GM12878 (cell line): ENCODE measurements around the gene TBKBP1. TPM values are rescaled to one million over a fixed set of nuclear protein-coding genes. Genes with fewer than 3 reads are reported as not detected.

Experiments used
- ATAC-seq: fragments of 200-7000 bp; cut with Tn5 transposase; 3 replicates; pipeline ENCODE4 v1.9.1; 2020; ENCODE audit warnings: mild to moderate bottlenecking, moderate library complexity
- BruUV-seq: library from RNA; stranded (reverse); fragments of 400-500 nt; replicated peaks from 2 replicates; lab custom pipeline; 2021; lab: Mats Ljungman, UMichigan
- CTCF ChIA-PET: fragments of 300-600 bp; sonication (Branson Sonifier 250); formaldehyde crosslinking; extraction: SDS; loops from one replicate; lab custom pipeline; 2021; ENCODE audit warnings: inconsistent platforms; lab: Yijun Ruan, JAX
- POLR2A ChIA-PET: fragments of 350-600 bp; formaldehyde crosslinking; extraction: SDS; loops from one replicate; lab custom pipeline; 2021; ENCODE audit warnings: inconsistent platforms; lab: Charles Lee
- RAD21 ChIA-PET: fragments of 300-600 bp; sonication (Branson Sonifier 250); formaldehyde crosslinking; loops from one replicate; lab custom pipeline; 2023; ENCODE audit warnings: antibody characterized with exemption; ENCODE audit not compliant: unreplicated experiment; lab: Charles Lee
- SMC1A ChIA-PET: fragments of 300-600 bp; sonication (Branson Sonifier 250); formaldehyde crosslinking; loops from one replicate; lab custom pipeline; 2023; ENCODE audit not compliant: unreplicated experiment, uncharacterized antibody; lab: Charles Lee
- DNase-seq: peaks from one replicate; pipeline ENCODE4 v3.0.0-alpha.2; 2011; ENCODE audit warnings: low read depth, low spot score
- FAIRE-seq: peaks from 3 replicates; lab custom pipeline; 2011; peaks lifted over from hg19 to GRCh38; lab: Jason Lieb, UNC
- H2AFZ ChIP-seq: 2 replicates; pipeline ENCODE4 v1.6.0; 2011; ENCODE audit warnings: low read depth, low read length, control low read depth; ENCODE audit not compliant: control insufficient read depth
- H3K27ac ChIP-seq: 2 replicates; pipeline ENCODE4 v1.5.1; 2011; ENCODE audit warnings: control low read depth; ENCODE audit not compliant: control insufficient read depth, insufficient read depth
- H3K27me3 ChIP-seq, 2 experiments: replicated peaks in 1 of 2; 2 replicates each; pipeline versions ENCODE4 v1.6.0 to v1.6.1; 2011; ENCODE audit warnings: low read length in 1 of 2; ENCODE audit not compliant: control insufficient read depth in 2 of 2, insufficient read depth in 2 of 2
- H3K36me3 ChIP-seq, 2 experiments: 2 replicates each; pipeline ENCODE4 v1.5.1; 2011; ENCODE audit warnings: low read length in 1 of 2; ENCODE audit not compliant: control insufficient read depth in 2 of 2, insufficient read depth in 2 of 2
- H3K4me1 ChIP-seq: 2 replicates; pipeline ENCODE4 v1.6.1; 2011; ENCODE audit warnings: mild to moderate bottlenecking, low read length, moderate library complexity, mixed read lengths; ENCODE audit not compliant: control insufficient read depth, insufficient read depth
- H3K4me2 ChIP-seq: 2 replicates; pipeline ENCODE4 v1.6.0; 2011; ENCODE audit warnings: control low read depth; ENCODE audit not compliant: control insufficient read depth, insufficient read depth
- H3K4me3 ChIP-seq: fragments of 200-600 bp; sonication (generic); 2 replicates; pipeline ENCODE4 v1.5.1; 2016
- H3K79me2 ChIP-seq: 2 replicates; pipeline ENCODE4 v1.6.0; 2011; ENCODE audit warnings: low read length; ENCODE audit not compliant: control insufficient read depth, insufficient read depth
- H3K9ac ChIP-seq: 2 replicates; pipeline ENCODE4 v1.8.0; 2011; ENCODE audit warnings: low read length, control low read depth, mixed read lengths; ENCODE audit not compliant: control insufficient read depth, insufficient read depth
- H3K9me3 ChIP-seq: replicated peaks from 3 replicates; pipeline ENCODE4 v1.5.1; 2011; ENCODE audit warnings: mild to moderate bottlenecking, low read length; ENCODE audit not compliant: control insufficient read depth, insufficient read depth
- H4K20me1 ChIP-seq: 2 replicates; pipeline ENCODE4 v1.6.0; 2011; ENCODE audit not compliant: control insufficient read depth, insufficient read depth
- BCL11A ChIP-seq: IDR thresholded peaks from 2 replicates; pipeline ENCODE4 v1.6.1; 2011; ENCODE audit warnings: low read depth, low read length
- BHLHE40 ChIP-seq, 2 experiments: fragments of 450-650 bp in 1 of 2; IDR thresholded peaks; 2 replicates each; pipeline ENCODE4 v1.6.1; 2011 to 2017; ENCODE audit warnings: low read depth in 2 of 2, borderline replicate concordance in 1 of 2, improper control_type of control experiment in 1 of 2, low read length in 1 of 2, mild to moderate bottlenecking in 1 of 2
- MYB ChIP-seq: fragments of 150-350 bp; IDR thresholded peaks from 2 replicates; pipeline ENCODE4 v1.6.1; 2014; ENCODE audit warnings: mild to moderate bottlenecking, low read depth, low read length, borderline replicate concordance
- NFXL1 ChIP-seq: fragments of 450-650 bp; IDR thresholded peaks from 2 replicates; pipeline ENCODE4 v1.6.1; 2017; ENCODE audit warnings: antibody characterized with exemption, mild to moderate bottlenecking, borderline replicate concordance
- RELA ChIP-seq: fragments of 450-650 bp; IDR thresholded peaks from 2 replicates; pipeline ENCODE4 v1.8.0; 2014; ENCODE audit warnings: borderline replicate concordance; ENCODE audit not compliant: partially characterized antibody
- SMC3 ChIP-seq: IDR thresholded peaks from 2 replicates; pipeline ENCODE4 v1.6.1; 2011; ENCODE audit warnings: low read length, improper control_type of control experiment, borderline replicate concordance
- WGBS: methylation state at CpG from one replicate; pipeline ENCODE4 v1.1.6; 2016; ENCODE audit warnings: low lambda C conversion rate; ENCODE audit not compliant: insufficient replicate concordance, insufficient coverage; ENCODE audit errors: missing lambda C conversion rate; 5-methylcytosine and 5-hydroxymethylcytosine counted together
- in situ Hi-C: fragments of 300-500 bp; cut with MboI; formaldehyde crosslinking; loops from 9 replicates; pipeline ENCODE4 v1.14.3; 2018; ENCODE audit warnings: mixed read lengths
- intact Hi-C: fragments of 100-400 bp; cut with micrococcal nuclease; formaldehyde crosslinking; loops from one replicate; pipeline ENCODE4 v1.14.2; 2022; ENCODE audit not compliant: unreplicated experiment
- polyA plus RNA-seq, 11 experiments: library from polyadenylated mRNA; depleted of rRNA in 4 of 11; unstranded in 6 of 11; stranded (reverse) in 5 of 11; fragments of >200 nt; fragmentation: Nextera tagmentation in 4 of 11; fragmentation: Illumina TruSeq in 1 of 11; extraction: Ambion mirVana in 4 of 11; extraction: Trizol in 1 of 11; gene quantifications; 1 replicate in 1 of 11; 2 replicates in 10 of 11; pipeline versions ENCODE4 v1.2.1 to v1.2.3, GENCODE V29; 2011 to 2016; ENCODE audit warnings: inconsistent platforms in 2 of 11, missing spikeins in 2 of 11, low read depth in 1 of 11
- total RNA-seq, 4 experiments: library from RNA; depleted of rRNA in 3 of 4; stranded (reverse); fragments of >200 nt in 3 of 4; fragmentation: Illumina TruSeq in 1 of 4; extraction: Trizol in 1 of 4; gene quantifications; 2 replicates each; pipeline versions ENCODE4 v1.2.1 to v1.2.3, GENCODE V29; 2013 to 2021
- TF ChIP-seq, protein P1 (sequence below): fragments of 450-650 bp; IDR thresholded peaks from 2 replicates; pipeline ENCODE4 v1.6.1; 2017; ENCODE audit warnings: low read depth, mild to moderate bottlenecking, moderate library complexity

The TBKBP1 gene
- total and polyA plus RNA-seq, 10 of the 15 experiments (the other 5 are each of a cell fraction or from before 2014, with no cell fraction given): 0.11 to 2.7 (median 0.74) TPM; not detected in 3

DNA sequence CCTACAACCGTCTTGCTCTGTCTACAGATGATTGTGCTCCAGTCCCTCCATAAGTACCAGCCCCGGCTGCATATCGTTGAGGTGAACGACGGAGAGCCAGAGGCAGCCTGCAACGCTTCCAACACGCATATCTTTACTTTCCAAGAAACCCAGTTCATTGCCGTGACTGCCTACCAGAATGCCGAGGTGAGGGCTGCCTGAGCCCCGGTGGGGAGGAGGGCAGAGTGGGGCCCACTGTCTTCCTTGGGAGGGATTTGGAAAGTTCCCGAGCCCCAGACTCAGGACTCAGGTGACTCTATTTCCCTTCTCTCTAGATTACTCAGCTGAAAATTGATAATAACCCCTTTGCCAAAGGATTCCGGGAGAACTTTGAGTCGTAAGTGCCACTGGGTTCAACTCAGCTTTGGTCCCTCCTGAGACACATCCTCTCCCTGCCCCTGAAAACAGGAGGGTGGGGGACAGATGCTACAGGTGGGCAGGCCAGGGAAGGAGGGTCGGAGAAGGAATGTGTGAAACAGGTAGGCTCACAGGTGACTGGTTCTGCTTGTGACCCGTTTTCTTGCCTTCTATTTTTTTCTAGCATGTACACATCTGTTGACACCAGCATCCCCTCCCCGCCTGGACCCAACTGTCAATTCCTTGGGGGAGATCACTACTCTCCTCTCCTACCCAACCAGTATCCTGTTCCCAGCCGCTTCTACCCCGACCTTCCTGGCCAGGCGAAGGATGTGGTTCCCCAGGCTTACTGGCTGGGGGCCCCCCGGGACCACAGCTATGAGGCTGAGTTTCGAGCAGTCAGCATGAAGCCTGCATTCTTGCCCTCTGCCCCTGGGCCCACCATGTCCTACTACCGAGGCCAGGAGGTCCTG lies 50.4 kb downstream of the TBKBP1 start (continued):
- TF ChIP-seq RELA: no peak

DNA sequence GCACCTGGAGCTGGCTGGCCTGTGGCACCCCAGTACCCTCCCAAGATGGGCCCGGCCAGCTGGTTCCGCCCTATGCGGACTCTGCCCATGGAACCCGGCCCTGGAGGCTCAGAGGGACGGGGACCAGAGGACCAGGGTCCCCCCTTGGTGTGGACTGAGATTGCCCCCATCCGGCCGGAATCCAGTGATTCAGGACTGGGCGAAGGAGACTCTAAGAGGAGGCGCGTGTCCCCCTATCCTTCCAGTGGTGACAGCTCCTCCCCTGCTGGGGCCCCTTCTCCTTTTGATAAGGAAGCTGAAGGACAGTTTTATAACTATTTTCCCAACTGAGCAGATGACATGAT lies 51.0 kb downstream of the TBKBP1 start:
- ChIA-PET CTCF (interaction anchor here (17.1 kb wide), 1 partner anchor 46 kb away, joined by 242 read pairs; no protein-coding TSS in a partner anchor), POLR2A (no interaction called here), SMC1A (interaction anchor here (0.6 to 1.5 kb wide), 5 partner anchors 10 to 175 kb away, joined by 3 to 6 read pairs (median 3); no protein-coding TSS in a partner anchor), RAD21 (interaction anchor here (5.9 kb wide), 1 partner anchor 45 kb away, joined by 74 read pairs; no protein-coding TSS in a partner anchor)
- DNase-seq: no peak
- H3K27me3 ChIP-seq: no peaks in the 10 kb centered on the region
- intact Hi-C loops (no loop called here), in situ Hi-C loops (no loop called here)
- no peak overlapping the region for H3K4me2 ChIP-seq
- no peak for ATAC-seq
- no TSS peak for BruUV-seq
- H3K4me1 ChIP-seq: peaks cover 13% of the 10 kb centered on the region
- peaks cover 2 to 11% of the 10 kb centered on the region in 2 experiments; a peak in 3 of 4 replicates for H3K36me3 ChIP-seq
- no peak overlapping the region for H3K9ac ChIP-seq
- TF ChIP-seq NFXL1: no peak
- no peak for FAIRE-seq
- H3K9me3 ChIP-seq: no peaks in the 10 kb centered on the region
- H2AFZ ChIP-seq: no peak overlapping the region
- H3K79me2 ChIP-seq: peaks cover 6% of the 10 kb centered on the region
- H3K27ac ChIP-seq: no peak overlapping the region
- no peaks in the 10 kb centered on the region for H4K20me1 ChIP-seq
- H3K4me3 ChIP-seq: no peak overlapping the region
- WGBS: 53% methylated on average over 10 of the region's 10 CpGs

DNA sequence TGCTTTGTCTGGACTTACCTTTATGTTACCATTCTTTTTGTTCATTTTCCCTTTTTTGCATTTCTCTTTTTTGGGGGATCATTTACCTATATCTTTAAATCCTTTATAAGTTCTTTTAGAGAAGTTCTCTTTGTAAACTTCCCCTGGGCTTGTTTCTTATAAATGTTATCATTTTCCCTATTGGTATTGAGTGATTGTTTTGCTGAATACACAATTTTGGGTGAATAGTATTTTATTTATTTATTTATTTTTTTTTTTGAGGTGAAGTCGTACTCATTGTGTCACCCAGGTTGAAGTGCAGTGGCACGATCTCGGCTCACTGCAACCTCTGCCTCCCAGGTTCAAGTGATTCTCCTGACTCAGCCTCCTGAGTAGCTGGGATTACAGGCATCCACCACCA lies 57.5 kb downstream of the TBKBP1 start:
- DNase-seq: no peak
- Histone ChIP-seq H3K79me2 (no peaks in the 10 kb centered on the region), H3K36me3 (no peaks in the 10 kb centered on the region), H3K4me3 (no peak overlapping the region), H3K4me1 (no peaks in the 10 kb centered on the region), H3K27ac (no peak overlapping the region), H3K4me2 (no peak overlapping the region), H4K20me1 (no peaks in the 10 kb centered on the region), H2AFZ (no peak overlapping the region), H3K9ac (no peak overlapping the region), H3K9me3 (0 out of 3 replicates have a peak, but pooled peaks cover 2% of the 10 kb centered on the region), H3K27me3 (no peaks in the 10 kb centered on the region)
- RAD21 ChIA-PET: interaction anchor here (0.7 to 1.3 kb wide), 2 partner anchors 36 to 88 kb away, joined by 3 to 6 read pairs; no protein-coding TSS in a partner anchor
- no TSS peak for BruUV-seq
- no peak for FAIRE-seq
- POLR2A ChIA-PET: interaction anchor here (0.7 kb wide), 1 partner anchor 1606 kb away, joined by 3 read pairs; no protein-coding TSS in a partner anchor
- in situ Hi-C loops (no loop called here), intact Hi-C loops (no loop called here)
- 40% methylated on average over 3 of the region's 3 CpGs for WGBS
- ATAC-seq: no peak
- CTCF ChIA-PET: interaction anchor here (0.6 to 1.8 kb wide), 4 partner anchors 10 to 91 kb away, joined by 3 to 6 read pairs (median 4); no protein-coding TSS in a partner anchor
- SMC1A ChIA-PET: no interaction called here
- no peak for TF ChIP-seq SMC3
- no peak for TF ChIP-seq BHLHE40 (IDR thresholded peaks at IDR 0.05; ENCODE audit: borderline replicate concordance in 1 of 2, low read depth in 2 of 2, low read length in 1 of 2)
- TF ChIP-seq, protein P1, sequence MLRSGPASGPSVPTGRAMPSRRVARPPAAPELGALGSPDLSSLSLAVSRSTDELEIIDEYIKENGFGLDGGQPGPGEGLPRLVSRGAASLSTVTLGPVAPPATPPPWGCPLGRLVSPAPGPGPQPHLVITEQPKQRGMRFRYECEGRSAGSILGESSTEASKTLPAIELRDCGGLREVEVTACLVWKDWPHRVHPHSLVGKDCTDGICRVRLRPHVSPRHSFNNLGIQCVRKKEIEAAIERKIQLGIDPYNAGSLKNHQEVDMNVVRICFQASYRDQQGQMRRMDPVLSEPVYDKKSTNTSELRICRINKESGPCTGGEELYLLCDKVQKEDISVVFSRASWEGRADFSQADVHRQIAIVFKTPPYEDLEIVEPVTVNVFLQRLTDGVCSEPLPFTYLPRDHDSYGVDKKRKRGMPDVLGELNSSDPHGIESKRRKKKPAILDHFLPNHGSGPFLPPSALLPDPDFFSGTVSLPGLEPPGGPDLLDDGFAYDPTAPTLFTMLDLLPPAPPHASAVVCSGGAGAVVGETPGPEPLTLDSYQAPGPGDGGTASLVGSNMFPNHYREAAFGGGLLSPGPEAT: no peak
- TF ChIP-seq MYB: no peak
- TF ChIP-seq BCL11A: no peak
